Adrenal gland (tissue), 5 donors: Measurements from ENCODE around the gene RASGRP4.

ENCODE experiments used
- CTCF ChIP-seq, 6 experiments: fragments of 450-650 bp in 4 of 6; fragments of 200-600 bp in 2 of 6; sonication (generic) in 1 of 6; IDR thresholded peaks; 1 replicate in 5 of 6; 2 replicates in 1 of 6; pipeline versions ENCODE4 v1.5.1 to v1.8.0; 2016 to 2021; ENCODE audit warnings: antibody characterized with exemption in 6 of 6, mild to moderate bottlenecking in 2 of 6, moderate library complexity in 1 of 6
- POLR2A ChIP-seq, 2 donors: fragments of 450-650 bp; IDR thresholded peaks; one replicate each; pipeline ENCODE4 v1.6.1; 2017; ENCODE audit warnings: antibody characterized with exemption in 2 of 2, mild to moderate bottlenecking in 2 of 2, moderate library complexity in 1 of 2
- donor health status: DM: no; HTN: no; CAD: no.

- TF ChIP-seq CTCF (IDR thresholded peaks at IDR 0.05) (no peak), POLR2A (IDR thresholded peaks at IDR 0.05) (no peak)
Measured at GRCh38 chr19:38405276-38405675, 20.7 kb downstream of the RASGRP4 start.
